Mesenteric fat pad (tissue), 1 donor: Measurements from ENCODE around the gene AIRE. TPM values are rescaled to one million over a fixed set of nuclear protein-coding genes. Genes with fewer than 3 reads are reported as not detected.

Experiments
- DNase-seq: peaks from one replicate; pipeline ENCODE4 v3.0.0-alpha.2; 2020; ENCODE audit warnings: low spot score
- total RNA-seq: library from RNA; stranded (reverse); fragmentation: NEBNext Ultra II Directional; extraction: Animal tissue kit (Norgen Biotek cat#: 25700); gene quantifications from one replicate; pipeline ENCODE4 v1.2.1, GENCODE V29; 2021
- donor health status: DM: yes; HTN: yes; CAD: no.

AIRE gene
- total RNA-seq, 1 donor from 2014 or later = not detected

DNA sequence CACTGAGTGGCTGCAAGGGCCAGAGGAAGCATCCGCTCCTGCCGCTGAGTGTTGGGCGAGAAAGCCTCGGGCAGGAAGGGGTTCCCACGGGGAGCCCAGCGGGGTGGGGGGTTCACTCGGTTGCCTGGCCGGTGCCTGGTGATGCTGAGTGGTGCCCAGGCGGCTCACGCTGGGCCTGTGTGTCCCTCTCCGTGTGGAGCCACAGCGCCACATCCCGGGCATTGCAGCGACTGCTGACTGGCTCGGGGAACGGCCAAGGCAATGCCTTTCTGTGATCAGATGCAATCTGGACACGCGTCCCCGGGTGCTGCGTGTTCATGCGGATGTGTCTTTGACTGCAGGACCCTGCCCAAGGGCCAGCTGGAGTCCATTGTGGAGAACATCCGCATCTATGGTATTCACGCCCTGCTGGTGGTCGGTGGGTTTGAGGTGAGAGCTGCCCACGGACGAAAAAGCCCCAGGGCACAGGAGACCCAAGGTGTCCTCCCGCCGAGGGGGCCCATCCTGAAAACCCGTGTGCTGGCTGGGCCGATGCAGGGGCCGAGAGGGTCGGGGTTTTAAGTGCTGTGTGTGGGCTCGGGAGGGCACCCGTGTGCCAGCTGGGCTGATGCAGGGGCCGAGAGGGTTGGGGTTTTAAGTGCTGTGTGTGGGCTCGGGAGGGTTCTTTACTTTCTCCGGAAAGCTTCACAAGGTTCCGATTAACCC, 37.1 kb downstream of the AIRE start:
- no peak for DNase-seq

- no peak for DNase-seq
Observed at GRCh38 chr21:44323591-44323990, 37.9 kb downstream of the AIRE start.

DNA sequence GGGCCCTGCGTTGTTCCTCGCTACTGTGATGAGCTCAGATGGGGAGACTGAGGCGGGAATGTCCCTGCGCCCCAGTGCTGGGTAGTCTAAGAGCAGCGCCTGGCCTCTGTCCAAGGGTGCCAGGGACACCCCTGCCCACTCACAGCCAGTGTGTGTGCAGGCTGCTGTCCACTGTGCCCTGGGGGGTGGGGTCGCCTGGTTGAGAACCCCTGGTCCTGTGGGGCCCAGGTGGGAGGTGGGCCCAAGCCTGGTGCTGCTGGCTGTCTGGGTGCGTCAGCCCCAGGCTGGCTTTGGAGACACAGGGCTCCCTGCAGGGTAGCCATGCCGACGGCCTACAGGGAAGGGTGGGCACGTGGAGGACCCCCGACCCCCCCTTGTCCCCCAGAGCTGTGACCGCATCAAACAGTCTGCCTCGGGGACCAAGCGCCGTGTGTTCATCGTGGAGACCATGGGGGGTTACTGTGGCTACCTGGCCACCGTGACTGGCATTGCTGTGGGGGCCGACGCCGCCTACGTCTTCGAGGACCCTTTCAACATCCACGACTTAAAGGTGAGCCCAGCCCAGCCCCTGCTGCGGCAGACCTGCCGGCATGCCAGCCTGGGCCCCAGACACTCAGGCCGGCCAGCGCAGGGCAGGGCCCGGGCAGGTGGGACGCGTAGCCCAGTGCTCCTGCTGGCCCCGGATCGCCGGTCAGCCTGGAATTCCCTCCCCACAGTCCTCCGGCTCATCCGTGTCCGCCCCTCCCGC, 38.6 kb downstream of the AIRE start:
- DNase-seq = no peak

DNA sequence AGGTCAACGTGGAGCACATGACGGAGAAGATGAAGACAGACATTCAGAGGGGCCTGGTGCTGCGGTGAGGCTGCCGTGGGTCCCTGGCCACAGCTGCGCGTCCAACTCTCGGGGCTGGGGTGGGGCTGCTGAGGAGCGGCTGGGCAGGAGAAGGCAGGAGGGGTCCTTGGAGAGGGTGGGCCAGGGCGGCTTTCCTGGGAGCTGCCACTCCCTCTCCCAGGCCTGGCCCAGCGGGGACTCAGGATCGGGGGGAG, 39.1 kb downstream of the AIRE start:
- no peak for DNase-seq

GRCh38 chr21:44325386-44326271, 40.0 kb downstream of the AIRE start:
- no peak for DNase-seq

GRCh38 chr21:44326272-44326647, 40.6 kb downstream of the AIRE start:
- DNase-seq = no peak

DNA sequence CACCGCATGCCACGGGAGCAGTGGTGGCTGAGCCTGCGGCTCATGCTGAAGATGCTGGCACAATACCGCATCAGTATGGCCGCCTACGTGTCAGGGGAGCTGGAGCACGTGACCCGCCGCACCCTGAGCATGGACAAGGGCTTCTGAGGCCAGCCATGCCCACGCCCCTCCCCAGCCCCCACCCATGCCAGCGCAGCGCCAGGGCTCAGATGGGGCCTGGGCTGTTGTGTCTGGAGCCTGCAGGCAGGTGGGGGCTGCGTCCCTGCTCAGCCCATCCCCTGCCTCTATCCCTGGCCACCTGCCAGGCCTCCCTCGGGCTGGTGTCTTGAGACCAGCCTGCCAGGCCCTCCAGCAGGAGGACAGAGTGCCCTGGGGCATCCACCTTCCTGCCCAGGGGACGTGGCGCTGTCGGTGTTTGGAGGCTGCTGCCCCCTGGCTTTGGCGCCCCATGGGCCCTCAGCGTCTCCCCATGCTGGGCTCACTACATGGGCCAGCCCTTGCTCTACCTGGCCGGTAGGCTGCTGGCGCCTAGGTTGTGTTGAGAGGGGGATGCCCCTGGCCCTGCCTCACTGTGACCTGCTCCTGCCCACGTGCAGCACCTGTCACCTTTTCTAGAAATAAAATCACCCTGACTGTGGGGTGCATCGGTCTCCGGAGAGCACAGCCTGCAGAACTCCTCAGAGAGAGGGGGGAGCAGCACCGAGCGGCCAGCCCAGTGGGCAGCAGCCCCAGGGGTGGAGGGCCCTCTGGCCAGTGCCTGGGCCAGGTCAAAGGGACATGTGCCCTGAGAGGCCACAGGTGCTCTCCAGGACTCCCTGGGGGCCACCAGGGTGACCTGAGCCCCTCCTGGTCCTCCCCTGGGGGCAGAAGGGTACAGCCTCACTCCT, 41.3 kb downstream of the AIRE start:
- DNase-seq = no peak

- no peak for DNase-seq
Observed at GRCh38 chr21:44327603-44327974, 41.9 kb downstream of the AIRE start.

DNA sequence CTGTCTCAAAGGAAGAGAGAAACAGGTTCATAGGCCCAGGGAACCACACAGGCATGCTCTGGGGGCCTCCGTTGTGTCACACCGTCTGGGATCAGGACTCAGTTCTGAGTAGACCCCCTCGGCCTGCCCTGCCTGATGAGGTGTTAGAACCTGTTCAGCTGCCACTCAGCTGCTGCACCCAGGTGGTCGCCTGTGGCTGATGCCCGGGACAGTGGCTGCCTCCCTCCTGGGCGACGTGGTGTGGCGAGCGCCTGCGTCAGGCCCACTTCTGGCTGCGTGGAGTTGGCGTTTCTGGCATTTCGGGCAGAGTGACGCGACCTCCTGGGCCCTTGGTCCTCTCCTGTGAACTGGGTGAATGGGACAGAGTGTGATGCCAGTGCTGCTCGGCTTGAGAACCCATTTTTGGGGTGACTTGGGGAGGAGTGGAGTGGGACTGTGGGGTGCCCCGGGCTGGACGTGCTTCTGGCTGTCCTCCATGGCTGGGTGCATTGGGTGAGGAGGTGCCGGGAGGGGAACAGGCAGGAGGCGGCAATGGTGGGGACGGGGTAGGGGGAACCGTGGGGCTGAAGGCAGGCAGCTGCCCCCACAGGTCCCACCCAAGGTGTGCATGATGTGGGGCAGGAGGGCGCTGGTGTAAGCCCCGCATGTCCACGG, 42.7 kb downstream of the AIRE start:
- no peak for DNase-seq

GRCh38 chr21:44329086-44329889, 43.6 kb downstream of the AIRE start:
- DNase-seq = no peak

DNA sequence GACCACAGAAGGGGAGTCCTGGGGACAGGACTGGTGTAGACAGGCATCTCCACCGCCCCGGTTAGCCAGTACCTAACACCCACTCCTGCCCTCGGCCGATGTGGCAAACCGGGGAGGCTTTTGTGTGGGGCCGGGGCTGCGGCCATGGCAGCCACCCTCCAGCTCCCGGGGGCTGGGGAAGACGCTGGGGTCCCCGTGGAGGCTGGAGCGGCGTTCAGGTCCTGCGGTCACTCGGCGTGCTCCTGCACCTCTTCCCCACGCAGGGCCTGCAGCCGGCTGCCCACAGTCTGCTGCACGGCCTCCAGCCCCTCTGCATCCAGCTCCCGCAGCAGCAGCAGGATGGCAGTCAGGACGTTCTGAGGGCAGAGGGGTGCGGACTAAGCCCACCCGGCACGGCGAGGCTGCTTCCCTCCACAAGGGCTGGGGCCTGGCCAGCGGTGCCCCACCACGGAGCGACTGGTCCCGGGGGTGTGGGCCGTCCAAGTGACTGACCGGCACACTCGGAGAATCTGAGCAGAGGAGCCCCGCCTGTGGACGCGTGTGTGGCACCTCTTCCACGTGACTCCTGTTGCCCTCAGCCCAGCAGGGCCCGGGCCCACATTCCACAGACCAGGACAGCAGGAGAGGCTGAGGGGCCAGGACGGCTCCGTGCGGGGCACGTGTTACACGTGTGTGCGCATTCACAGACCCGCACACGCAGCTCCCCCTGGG, 44.5 kb downstream of the AIRE start:
- DNase-seq = no peak

GRCh38 chr21:44330698-44331097, 45.0 kb downstream of the AIRE start:
- no peak for DNase-seq

DNA sequence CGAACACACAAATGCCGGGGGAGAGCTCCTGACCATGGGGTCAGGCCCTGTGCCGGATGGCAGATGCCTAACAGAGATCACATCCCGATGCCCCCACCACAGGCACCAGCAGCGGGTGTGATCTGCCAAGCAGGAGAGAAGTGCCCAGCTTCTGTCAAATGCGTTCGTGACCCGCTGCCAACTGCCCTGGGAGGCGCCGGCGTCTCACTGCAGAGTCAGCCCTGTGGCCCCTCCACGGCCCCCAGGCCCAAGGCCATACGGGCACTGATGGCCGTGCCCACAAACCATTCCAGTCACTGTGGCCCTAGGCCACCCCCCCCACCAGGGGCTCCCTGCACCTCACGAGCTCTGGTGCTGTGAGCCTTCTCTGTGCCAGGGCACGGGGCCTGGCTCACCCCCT, 45.5 kb downstream of the AIRE start:
- no peak for DNase-seq

DNA sequence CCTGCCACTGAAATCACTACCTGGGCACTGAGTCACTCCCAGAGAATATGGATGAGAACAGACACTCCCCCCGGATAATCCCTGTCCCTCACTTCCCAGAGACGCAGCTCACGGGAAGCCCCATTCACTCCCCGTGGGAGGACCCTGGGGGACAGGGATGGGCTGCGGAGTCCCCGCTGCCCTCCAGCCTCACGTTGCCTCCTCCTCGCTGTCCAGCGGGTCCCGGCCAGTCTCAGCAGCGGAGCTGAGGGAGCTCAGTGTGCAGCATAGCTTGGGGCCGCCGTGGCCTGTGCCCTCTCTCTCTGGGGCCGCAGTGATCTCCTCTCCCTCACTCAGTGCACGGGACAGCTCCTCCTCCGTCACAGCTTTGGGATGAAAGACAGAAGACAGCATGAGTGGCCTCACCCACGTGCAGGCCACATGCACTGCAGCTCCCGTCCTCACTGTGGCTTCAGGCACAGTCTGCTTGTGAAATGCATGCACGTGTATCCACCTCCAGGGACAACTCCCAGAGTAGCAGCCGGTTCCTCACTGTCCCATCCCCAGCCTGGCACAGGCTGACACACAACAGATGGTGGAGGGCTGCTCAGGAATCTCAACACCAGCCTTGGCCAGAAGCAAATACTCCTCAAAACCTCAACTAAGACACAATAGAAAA, 46.1 kb downstream of the AIRE start:
- DNase-seq = no peak

GRCh38 chr21:44332383-44332782, 46.7 kb downstream of the AIRE start:
- DNase-seq = no peak

DNA sequence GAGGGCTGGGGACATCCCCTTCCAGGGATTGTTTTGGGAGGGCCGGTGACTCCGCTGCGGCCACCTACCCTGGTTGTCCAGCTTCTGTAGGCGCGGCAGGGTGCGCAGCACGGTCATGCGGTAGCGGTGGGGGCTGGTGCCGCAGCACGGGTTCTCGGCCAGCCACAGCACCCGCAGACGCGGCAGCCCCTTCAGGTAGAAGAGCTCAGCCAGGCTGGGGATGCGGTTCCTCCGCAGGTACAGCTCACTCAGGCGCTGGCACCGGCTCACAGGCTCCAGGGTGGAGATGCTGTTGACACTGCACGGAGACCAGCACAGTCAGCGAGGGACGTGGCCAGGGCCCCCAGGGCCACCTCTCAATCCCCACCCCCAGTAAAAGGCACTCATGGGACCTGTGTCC, 47.3 kb downstream of the AIRE start:
- DNase-seq = no peak

DNA sequence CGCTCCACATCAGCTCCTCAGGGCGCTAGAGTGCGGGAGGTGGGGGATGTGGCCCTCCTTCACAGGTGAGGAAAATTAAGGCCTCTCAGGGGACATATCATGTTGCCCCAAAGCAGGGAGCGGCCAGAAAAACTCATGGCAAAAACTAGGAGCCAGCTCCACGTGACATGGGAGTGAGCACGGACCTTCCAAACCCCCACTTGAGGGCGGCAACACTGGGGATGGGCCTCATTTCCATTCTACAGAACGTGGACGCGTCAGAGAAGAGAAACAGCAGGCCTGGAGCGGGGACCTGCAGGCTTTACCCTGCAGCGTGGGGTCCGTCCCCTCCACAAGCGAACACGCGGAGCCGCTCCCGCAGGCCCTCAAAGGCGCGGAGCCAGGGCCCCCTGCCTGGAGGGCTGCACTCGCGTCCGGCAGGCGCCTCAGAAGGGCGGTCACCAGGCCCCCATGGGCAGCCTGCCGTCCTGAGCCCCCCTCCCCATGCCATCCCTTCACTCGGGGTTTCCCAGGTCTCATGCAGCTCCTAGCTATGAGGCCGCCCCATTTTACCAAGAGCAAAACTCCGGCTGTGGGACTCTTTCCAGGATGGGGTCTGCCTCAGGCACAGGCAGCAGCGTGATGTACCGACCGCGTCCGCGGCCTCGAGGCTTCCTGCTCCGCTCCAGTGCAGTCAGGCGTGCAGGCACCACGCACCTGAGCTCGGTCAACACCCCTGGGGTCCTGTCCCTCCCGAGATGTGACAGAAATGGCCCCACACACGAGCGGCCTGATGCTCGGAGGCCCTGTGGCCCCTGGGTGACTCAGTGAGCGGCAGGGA, 48.0 kb downstream of the AIRE start:
- DNase-seq = no peak
